Endothelial cell of umbilical vein (primary cell): ENCODE results near the gene HIVEP1. TPM values are rescaled to one million over a fixed set of nuclear protein-coding genes. Genes with fewer than 3 reads are reported as not detected.

ENCODE experiments used
- BruUV-seq: library from RNA; stranded (reverse); fragments of 400-500 nt; replicated peaks from 2 replicates; lab custom pipeline; 2021; lab: Mats Ljungman, UMichigan
- CTCF ChIA-PET: fragments of 300-600, 350-600 bp; sonication (Branson Sonifier 250); formaldehyde crosslinking; loops from one replicate; lab custom pipeline; 2021; ENCODE audit warnings: antibody characterized with exemption, inconsistent platforms; lab: Charles Lee
- POLR2A ChIA-PET: fragments of 300-600, 350-600 bp; sonication (Branson Sonifier 250); formaldehyde crosslinking; loops from one replicate; lab custom pipeline; 2021; ENCODE audit warnings: antibody characterized with exemption, inconsistent platforms; lab: Charles Lee
- DNase-seq: peaks from one replicate; pipeline ENCODE4 v3.0.0-alpha.2; 2011; ENCODE audit warnings: low read depth, low spot score
- FAIRE-seq: peaks from 2 replicates; lab custom pipeline; 2011; peaks lifted over from hg19 to GRCh38; lab: Jason Lieb, UNC
- H2AFZ ChIP-seq: 2 replicates; pipeline ENCODE4 v1.6.0; 2012; ENCODE audit warnings: low read depth, low read length, control low read depth, inconsistent platforms
- H3K27ac ChIP-seq: 2 replicates; pipeline ENCODE4 v1.5.1; 2011; ENCODE audit warnings: low read depth, mild to moderate bottlenecking, control low read depth, low read length, moderate library complexity; ENCODE audit not compliant: insufficient read depth
- H3K27me3 ChIP-seq, 2 experiments: 2 replicates each; pipeline versions ENCODE4 v1.6.0 to v1.6.1; 2011; ENCODE audit warnings: low read length in 2 of 2, mixed read lengths in 1 of 2; ENCODE audit not compliant: control insufficient read depth in 2 of 2, insufficient read depth in 2 of 2
- H3K36me3 ChIP-seq, 2 experiments: 2 replicates in 1 of 2; 3 replicates in 1 of 2; pipeline ENCODE4 v1.5.1; 2011; ENCODE audit warnings: low read length in 2 of 2, mild to moderate bottlenecking in 1 of 2, moderate library complexity in 1 of 2; ENCODE audit not compliant: control insufficient read depth in 2 of 2, insufficient read depth in 2 of 2; ENCODE audit errors: extremely low read depth in 1 of 2
- H3K4me1 ChIP-seq: 3 replicates; pipeline ENCODE4 v1.5.1; 2011; ENCODE audit warnings: mild to moderate bottlenecking, low read length; ENCODE audit not compliant: control insufficient read depth, insufficient read depth; ENCODE audit errors: extremely low read depth
- H3K4me2 ChIP-seq: 2 replicates; pipeline ENCODE4 v1.6.1; 2011; ENCODE audit warnings: low read length, control low read depth, mixed read lengths; ENCODE audit not compliant: insufficient read depth
- H3K4me3 ChIP-seq, 3 experiments: fragments of 200-600 bp in 1 of 3; sonication (generic), shearing (Covaris generic) in 1 of 3; replicated peaks in 1 of 3; 2 replicates each; pipeline ENCODE4 v1.5.1; 2011 to 2016; ENCODE audit warnings: control low read depth in 3 of 3, low read length in 3 of 3, mild to moderate bottlenecking in 2 of 3, inconsistent platforms in 1 of 3, low read depth in 1 of 3, moderate library complexity in 1 of 3; ENCODE audit not compliant: insufficient read depth in 1 of 3
- H3K79me2 ChIP-seq: 2 replicates; pipeline ENCODE4 v1.6.0; 2012; ENCODE audit warnings: low read length, inconsistent platforms; ENCODE audit not compliant: control insufficient read depth, insufficient read depth
- H3K9ac ChIP-seq: replicated peaks from 2 replicates; pipeline ENCODE3; 2011; ENCODE audit warnings: low read length, control low read depth; ENCODE audit not compliant: insufficient read depth; ENCODE audit errors: extremely low read depth
- H3K9me1 ChIP-seq: replicated peaks from 3 replicates; pipeline ENCODE4 v1.6.0; 2011; ENCODE audit warnings: mild to moderate bottlenecking, low read length; ENCODE audit not compliant: control insufficient read depth, insufficient read depth; ENCODE audit errors: extremely low read depth
- H3K9me3 ChIP-seq: replicated peaks from 2 replicates; pipeline ENCODE4 v1.5.1; 2012; ENCODE audit warnings: low read length, inconsistent platforms; ENCODE audit not compliant: control insufficient read depth, insufficient read depth
- H4K20me1 ChIP-seq: replicated peaks from 2 replicates; pipeline ENCODE3; 2011; ENCODE audit warnings: mild to moderate bottlenecking, low read length; ENCODE audit not compliant: control insufficient read depth, insufficient read depth; ENCODE audit errors: extremely low read depth
- EZH2 ChIP-seq: IDR thresholded peaks from 2 replicates; pipeline ENCODE4 v1.6.1; 2012; ENCODE audit warnings: borderline replicate concordance, low read depth, mild to moderate bottlenecking, moderate library complexity, low read length, inconsistent platforms; ENCODE audit not compliant: severe bottlenecking
- FOS ChIP-seq: IDR thresholded peaks from 2 replicates; pipeline ENCODE4 v1.6.1; 2011; ENCODE audit warnings: mild to moderate bottlenecking, low read length, moderate library complexity, borderline replicate concordance; ENCODE audit not compliant: insufficient read depth
- GATA2 ChIP-seq: IDR thresholded peaks from 2 replicates; pipeline ENCODE4 v1.7.0; 2011; ENCODE audit warnings: low read depth, mild to moderate bottlenecking, moderate library complexity, mixed read lengths, low read length; ENCODE audit not compliant: insufficient read length, insufficient read depth
- JUN ChIP-seq: IDR thresholded peaks from 2 replicates; pipeline ENCODE4 v1.6.1; 2011; ENCODE audit warnings: borderline replicate concordance, low read depth; ENCODE audit not compliant: insufficient read length, insufficient read depth
- MYC ChIP-seq: IDR thresholded peaks from one replicate; pipeline ENCODE4 v1.6.1; 2011; ENCODE audit warnings: mild to moderate bottlenecking, low read depth, low read length
- POLR2A ChIP-seq: IDR thresholded peaks from 2 replicates; pipeline ENCODE4 v1.6.1; 2012; ENCODE audit warnings: low read depth, mild to moderate bottlenecking, control low read depth, low read length
- POLR2AphosphoS5 ChIP-seq: IDR thresholded peaks from 2 replicates; pipeline ENCODE4 v1.6.1; 2012; ENCODE audit warnings: low read depth, mild to moderate bottlenecking, control low read depth, low read length, moderate library complexity; ENCODE audit not compliant: insufficient read depth
- dilution Hi-C: fragments of 300-500 bp; cut with MboI; formaldehyde crosslinking; loops from one replicate; pipeline ENCODE4 v1.15.0; 2019; ENCODE audit warnings: low sequenced_read_pairs; ENCODE audit not compliant: extremely low pct_ligation_motif_present
- intact Hi-C: fragments of 100-400 bp; cut with micrococcal nuclease; formaldehyde crosslinking; loops from one replicate; pipeline ENCODE4 v1.10.0; 2022
- polyA plus RNA-seq, 4 experiments: library from polyadenylated mRNA; depleted of rRNA in 3 of 4; stranded (reverse) in 3 of 4; unstranded in 1 of 4; fragments of >200 nt; gene quantifications; 2 replicates each; pipeline versions ENCODE4 v1.2.1 to v1.2.3, GENCODE V29; 2011 to 2012; ENCODE audit warnings: missing spikeins in 1 of 4
- total RNA-seq: library from RNA; stranded (reverse); gene quantifications from 2 replicates; pipeline ENCODE4 v1.2.3, GENCODE V29; 2021
- TF ChIP-seq, protein P1 (sequence below): IDR thresholded peaks from 2 replicates; pipeline ENCODE4 v1.6.1; 2011; ENCODE audit not compliant: insufficient read depth, insufficient read length
- TF ChIP-seq, protein P2 (sequence below), 2 donors: IDR thresholded peaks; 1 replicate in 1 of 2; 2 replicates in 1 of 2; pipeline ENCODE4 v1.5.1; 2011; ENCODE audit warnings: low read length in 2 of 2, mild to moderate bottlenecking in 2 of 2, moderate library complexity in 2 of 2, control low read depth in 1 of 2, inconsistent platforms in 1 of 2, low read depth in 1 of 2; ENCODE audit not compliant: insufficient read depth in 1 of 2; ENCODE audit errors: extremely low read depth in 1 of 2

The HIVEP1 gene
- total and polyA plus RNA-seq, 2 donors (not counting 3 experiments of a cell fraction or from before 2014, with no cell fraction given) = 33.5 to 49.2 TPM

DNA sequence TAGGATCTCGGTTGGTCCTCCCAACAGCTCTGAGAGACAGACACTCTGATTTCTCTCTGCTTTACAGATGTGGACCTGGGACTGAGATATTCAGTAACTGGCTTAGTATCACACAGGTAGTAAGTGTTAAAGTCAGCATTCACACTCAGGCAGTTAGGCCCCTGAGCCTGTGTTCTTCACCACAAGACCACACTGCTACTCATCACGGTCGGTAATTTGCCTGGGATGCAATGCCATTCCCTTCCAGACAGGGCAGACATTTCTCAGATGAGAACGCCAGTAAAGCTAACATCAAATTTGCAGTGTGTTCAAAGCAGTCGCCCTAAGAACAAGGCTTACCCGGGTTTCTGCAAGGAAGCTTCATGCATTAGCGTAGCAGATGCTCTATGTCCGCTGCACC is 39.8 kb upstream of the HIVEP1 start:
- Histone ChIP-seq H3K9ac (no peak overlapping the region), H3K27me3 (peaks cover 0 to 2% of the 10 kb centered on the region in 2 experiments), H3K79me2 (no peaks in the 10 kb centered on the region), H2AFZ (no peak overlapping the region), H3K4me3 (no peak overlapping the region), H3K9me3 (no peaks in the 10 kb centered on the region), H3K4me2 (no peak overlapping the region), H3K36me3 (no peaks in the 10 kb centered on the region), H3K27ac (no peak overlapping the region), H3K9me1 (no peaks in the 10 kb centered on the region), H3K4me1 (no peaks in the 10 kb centered on the region), H4K20me1 (no peaks in the 10 kb centered on the region)
- dilution Hi-C loops (no loop called here), intact Hi-C loops (no loop called here)
- ChIA-PET CTCF (interaction anchor here (1.4 kb wide), 1 partner anchor 9 kb away, joined by 3 read pairs; no protein-coding TSS in a partner anchor), POLR2A (no interaction called here)
- DNase-seq (no peak), FAIRE-seq (no peak)
- TF ChIP-seq POLR2AphosphoS5 (no peak), GATA2 (no peak), MYC (no peak), EZH2 (no peak), FOS (no peak), POLR2A (no peak), JUN (no peak)
- TF ChIP-seq, protein P1, sequence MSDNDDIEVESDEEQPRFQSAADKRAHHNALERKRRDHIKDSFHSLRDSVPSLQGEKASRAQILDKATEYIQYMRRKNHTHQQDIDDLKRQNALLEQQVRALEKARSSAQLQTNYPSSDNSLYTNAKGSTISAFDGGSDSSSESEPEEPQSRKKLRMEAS = no peak
- TF ChIP-seq, protein P2, sequence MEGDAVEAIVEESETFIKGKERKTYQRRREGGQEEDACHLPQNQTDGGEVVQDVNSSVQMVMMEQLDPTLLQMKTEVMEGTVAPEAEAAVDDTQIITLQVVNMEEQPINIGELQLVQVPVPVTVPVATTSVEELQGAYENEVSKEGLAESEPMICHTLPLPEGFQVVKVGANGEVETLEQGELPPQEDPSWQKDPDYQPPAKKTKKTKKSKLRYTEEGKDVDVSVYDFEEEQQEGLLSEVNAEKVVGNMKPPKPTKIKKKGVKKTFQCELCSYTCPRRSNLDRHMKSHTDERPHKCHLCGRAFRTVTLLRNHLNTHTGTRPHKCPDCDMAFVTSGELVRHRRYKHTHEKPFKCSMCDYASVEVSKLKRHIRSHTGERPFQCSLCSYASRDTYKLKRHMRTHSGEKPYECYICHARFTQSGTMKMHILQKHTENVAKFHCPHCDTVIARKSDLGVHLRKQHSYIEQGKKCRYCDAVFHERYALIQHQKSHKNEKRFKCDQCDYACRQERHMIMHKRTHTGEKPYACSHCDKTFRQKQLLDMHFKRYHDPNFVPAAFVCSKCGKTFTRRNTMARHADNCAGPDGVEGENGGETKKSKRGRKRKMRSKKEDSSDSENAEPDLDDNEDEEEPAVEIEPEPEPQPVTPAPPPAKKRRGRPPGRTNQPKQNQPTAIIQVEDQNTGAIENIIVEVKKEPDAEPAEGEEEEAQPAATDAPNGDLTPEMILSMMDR (IDR thresholded peaks at IDR 0.05; ENCODE audit: extremely low read depth in 1 of 2, insufficient read depth in 1 of 2, low read depth in 1 of 2, low read length in 2 of 2) = no peak
- no TSS peak for BruUV-seq
